NK-92 treated with Interleukin-12 subunit alpha and Interleukin-12 subunit beta, amount 100 ng/mL, for 24 hours (cell line): ENCODE measurements around the gene SSBP3.

Source experiments
- DNase-seq: peaks from one replicate; lab custom pipeline; 2025; lab: John Stamatoyannopoulos, UW

Gene SSBP3

DNA sequence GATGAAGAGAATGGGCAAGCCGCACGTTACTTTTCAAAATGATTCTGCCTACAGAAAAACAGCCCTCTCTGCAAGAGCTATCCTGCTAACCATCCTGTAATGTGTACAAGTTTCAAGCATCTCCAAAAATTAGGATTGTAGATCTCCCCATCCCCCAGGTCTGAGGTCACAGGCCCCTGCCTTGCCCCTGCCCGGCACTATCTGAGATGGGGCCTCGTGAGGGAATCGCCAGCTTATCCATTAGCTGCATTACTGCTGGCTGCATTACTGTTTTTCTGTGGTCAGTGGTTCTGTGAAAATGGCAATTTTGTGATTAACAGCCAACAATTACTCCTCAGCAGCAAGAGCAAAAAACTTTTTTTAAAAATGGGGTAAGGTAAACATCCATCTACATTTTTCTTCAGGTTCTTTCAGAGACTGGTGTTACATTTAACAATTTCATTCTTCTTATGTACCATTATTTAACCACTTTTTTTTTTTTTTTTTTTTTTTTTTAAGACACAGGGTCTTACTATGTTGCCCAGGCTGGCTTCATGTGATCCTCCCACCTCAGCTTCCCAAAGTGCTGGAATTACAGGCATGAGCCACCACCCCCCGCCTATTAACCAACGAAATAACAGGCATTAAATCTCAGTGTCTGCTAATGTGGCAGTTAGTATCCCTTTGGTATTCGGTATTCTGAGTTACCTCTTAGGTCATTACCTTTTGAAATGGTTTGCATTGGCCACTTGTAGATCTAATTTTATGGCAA lies 122.4 kb downstream of the SSBP3 start:
- DNase-seq: no peak

DNA sequence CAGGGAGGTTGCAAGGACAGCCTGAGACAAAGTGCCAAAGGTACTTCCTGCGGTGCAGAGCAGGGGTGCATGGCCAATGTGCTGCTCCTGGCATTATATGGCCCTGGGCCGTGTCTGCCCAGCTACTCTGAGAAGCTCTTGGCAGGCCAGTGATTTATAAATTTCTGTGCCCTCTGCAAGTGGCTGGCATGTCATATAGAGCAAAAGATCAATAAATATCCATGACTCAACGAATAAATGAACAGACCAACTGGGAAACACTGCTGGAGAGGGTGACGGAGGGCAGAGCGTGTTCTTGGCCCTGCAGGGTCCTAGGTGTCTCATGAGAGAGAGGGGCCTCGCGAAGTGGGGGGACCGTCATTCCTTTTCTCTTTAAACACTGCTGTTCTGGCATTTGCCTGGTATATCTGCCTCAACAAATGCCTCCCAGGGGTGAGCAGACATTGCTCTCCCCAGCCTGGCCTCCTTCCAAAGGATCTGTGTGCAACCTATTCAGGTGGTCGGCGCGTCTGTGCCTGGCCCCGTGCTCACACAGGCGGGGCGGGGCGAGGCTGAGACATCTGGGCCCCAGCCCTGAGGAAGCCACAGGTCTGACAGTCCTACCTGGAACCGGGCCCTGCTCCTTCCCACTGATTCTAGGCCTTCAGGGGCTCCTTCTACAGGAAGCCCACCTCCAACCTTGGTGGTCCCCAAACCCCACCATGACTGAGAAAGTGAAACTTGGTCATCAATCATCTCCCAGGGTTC lies 123.9 kb downstream of the SSBP3 start:
- no peak for DNase-seq

- no peak for DNase-seq
Observed at GRCh38 chr1:54280651-54281050, 125.5 kb downstream of the SSBP3 start.

- no peak for DNase-seq
Observed at GRCh38 chr1:54279457-54279856, 126.7 kb downstream of the SSBP3 start.

- DNase-seq: no peak
Observed at GRCh38 chr1:54278941-54279422, 127.2 kb downstream of the SSBP3 start.

DNA sequence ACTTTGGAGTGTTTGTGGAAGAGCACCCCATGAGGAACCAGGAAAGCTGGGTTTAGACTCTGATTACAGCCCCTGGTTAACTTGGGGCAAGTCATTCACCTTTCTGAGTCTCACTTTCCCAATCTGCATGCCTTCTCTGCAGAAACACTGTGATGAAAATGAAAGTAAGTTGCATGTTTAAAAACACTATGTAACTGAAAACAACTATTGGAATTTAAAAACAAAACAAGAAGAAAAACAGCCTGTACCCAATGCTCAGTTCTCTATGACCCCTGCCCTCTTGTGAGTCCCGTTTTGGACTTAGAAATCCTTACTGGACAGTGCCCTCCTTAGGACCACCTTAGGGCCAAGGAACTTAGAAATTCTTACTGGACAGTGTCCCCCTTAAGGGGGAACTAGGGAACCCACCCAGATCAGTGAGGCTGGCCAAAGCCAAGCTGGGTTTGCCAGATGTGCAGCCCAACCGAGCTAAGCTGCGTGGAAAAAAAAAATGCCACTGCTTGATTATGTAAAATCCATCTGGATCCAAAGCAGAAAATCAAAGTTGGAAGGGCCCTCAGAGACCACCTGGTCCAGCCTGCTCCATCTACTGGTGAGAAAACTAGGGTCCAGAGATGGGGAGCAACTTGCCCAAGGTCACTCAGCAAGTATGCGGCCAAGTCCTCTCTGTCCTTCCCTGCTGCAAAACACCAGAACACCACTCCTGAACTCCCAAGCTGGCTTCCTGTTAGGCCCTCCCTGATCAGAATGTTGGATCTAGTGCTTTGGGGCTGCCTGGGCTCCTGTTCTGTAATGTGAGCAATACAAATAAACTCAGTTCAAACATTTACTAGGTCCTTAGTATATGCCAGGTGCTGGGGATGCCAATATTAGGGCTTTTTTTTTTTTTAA lies 128.5 kb downstream of the SSBP3 start:
- DNase-seq: no peak

DNA sequence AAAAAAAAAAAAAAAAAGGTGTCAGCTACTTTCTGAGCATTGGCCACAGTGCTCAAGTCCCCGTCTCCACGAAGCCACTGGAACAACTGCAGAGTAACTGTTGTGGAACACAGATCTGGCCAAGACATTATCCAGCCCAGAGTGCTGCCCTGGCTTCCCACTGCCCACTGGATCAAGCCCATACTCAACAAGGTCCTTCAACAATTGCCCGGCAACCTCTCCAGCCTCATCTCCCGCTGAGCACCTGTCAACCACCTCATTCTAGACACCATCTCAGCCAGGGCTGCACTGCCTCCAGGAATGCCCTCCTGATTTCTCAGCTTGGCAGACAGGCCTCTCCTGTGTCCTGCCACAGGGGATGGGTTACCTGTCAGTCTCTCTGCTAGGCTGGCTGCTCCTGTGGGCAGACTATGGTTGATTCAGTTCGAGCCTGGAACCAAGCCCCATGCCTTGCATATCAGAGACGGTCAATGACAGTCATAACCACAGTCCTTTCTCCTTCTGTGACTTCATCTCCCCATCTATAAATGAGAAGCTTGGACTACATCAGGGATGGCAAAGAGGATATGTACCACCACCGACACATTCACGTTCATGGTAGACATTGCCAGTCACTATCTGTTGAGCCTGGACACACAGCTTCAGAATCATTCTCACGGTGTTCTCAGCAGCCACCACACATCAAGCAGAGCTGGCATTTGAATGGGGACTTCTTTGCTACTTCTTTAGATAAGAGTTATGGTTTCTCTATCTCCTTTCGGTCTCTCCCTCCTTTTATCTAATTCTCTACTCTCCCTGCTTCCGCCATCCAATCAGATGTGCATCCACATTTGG lies 129.4 kb downstream of the SSBP3 start:
- DNase-seq: no peak

DNA sequence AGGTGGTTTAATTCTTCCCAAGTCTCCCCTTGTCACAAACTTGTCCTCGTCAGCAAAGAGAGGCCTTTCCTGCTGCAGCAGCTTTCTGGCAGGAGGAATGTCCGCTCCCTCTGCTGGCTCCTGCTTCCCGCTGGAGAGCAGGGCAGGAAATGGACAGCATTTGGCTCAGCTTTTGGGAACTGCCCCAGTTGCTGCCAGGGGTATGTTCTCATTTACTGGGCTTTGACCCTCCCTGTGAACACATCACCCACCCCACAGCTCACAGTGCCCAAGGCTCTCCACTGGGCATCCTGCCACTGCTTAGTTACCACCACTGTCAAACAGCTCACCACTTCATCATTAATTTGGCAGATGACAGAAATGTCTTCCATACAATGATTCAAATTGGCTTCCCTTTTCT lies 130.8 kb downstream of the SSBP3 start:
- DNase-seq: no peak

- no peak for DNase-seq
Observed at GRCh38 chr1:54274881-54275280, 131.3 kb downstream of the SSBP3 start.

- DNase-seq: no peak
Observed at GRCh38 chr1:54274448-54274847, 131.7 kb downstream of the SSBP3 start.

DNA sequence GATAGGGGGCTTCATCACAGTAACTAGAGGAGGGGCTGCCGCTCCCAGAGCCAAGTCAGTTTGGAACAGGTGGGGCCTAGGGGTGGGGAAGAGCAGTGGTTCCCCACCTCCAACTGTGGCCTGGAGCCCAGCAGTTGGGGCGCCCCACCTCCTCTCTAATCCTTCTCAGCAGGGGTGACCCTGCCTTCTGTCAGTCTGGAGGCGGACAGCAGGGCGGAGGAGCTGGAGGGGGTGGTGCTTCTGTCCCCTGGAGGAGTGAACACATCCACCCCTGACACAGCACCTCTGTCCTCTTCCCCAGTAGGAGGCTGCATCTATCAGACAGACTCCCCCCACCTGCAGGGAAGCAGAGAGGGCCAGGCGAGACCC lies 132.4 kb downstream of the SSBP3 start:
- DNase-seq: no peak

- DNase-seq: no peak
Observed at GRCh38 chr1:54273092-54273794, 133.0 kb downstream of the SSBP3 start.

- DNase-seq: no peak
Observed at GRCh38 chr1:54272772-54273091, 133.5 kb downstream of the SSBP3 start.

DNA sequence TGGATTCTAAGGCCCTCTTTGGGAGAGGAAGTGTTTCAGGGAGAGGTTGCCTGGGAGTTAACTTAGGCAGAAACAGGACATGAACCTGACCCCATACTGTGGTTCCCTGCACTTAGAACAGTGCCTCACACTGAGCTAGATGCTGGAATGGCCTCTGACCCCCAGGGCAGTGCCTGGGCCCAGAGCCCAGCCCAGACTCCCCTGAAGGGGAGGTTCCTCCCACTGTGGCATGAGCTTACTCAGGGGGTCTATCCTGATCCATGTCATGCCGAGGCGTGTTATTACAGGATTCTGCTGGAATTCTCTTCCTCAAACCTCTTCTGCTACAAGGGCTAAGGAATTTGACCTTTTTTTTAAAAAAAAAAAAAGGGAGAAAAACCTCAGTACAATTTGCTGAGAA lies 134.1 kb downstream of the SSBP3 start:
- DNase-seq: no peak

- no peak for DNase-seq
Observed at GRCh38 chr1:54271341-54271740, 134.9 kb downstream of the SSBP3 start.

- DNase-seq: no peak
Observed at GRCh38 chr1:54270543-54270942, 135.7 kb downstream of the SSBP3 start.

DNA sequence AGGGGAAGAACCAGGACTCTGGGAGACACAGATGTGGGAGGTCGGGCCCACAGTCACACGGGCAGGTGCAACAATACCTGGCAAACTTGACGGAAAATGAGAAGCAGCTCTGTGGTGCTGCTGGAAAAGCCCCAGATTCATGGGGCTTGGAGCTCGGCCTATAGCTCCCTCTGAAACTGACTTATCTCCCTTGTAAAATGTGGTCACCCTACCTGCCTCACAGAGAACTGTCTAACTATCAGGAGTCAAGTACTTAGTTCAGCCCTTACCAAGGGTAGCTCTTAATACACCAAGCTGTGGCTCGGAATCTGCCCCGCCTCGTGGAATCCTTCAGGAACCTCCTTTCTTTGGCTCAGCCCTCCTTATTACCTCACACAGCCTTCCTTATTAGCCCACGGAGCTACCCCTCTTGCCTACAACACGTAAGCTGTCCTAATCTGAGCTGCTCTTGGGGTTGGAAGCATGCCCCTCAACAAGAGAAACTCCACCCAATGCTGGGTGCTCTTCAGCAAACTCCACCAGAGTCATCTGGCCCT lies 137.4 kb downstream of the SSBP3 start:
- no peak for DNase-seq

DNA sequence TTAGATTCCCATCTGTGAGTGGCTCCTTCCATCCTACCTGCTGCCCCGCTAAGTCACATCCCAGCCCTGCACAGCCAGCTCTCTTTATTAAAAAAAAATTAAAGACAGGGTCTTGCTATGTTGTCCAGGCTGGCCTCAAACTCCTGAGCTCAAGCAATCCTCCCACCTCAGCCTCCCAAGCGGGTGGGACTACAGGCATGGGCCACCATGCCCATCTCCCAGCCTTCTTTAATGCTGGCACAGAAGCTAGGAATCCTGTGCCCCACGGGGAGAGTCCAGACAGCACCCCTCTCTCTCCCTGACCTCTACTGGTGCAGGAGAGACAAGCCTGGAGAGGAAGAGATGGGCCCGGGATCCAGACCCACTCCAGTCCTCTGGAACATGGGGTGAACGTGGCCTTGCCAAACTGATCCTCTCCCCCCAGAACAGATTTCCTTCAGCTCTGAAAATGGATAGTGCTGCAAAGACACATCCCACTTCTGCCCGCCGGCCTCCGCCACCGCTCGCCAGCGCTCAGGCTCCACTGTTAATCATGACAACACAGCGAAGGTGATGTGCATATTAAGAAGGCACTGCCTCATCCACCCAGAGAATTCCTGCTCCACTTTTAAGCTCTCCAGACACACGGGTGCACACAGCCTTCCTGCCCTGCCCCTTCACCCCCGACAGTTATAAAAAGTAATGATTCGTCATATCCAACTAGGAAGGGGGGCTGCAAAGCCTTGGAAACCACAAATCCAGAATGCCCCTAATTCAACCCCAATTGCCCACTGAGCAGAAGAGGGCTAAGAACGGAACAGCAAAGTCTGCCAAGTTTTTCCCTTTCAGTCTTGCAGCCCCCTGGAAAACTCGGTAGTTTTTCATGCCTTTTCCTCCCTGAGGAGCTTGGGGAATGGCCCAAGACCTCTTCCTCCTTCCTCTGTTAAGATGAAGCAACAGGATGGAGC lies 138.1 kb downstream of the SSBP3 start:
- no peak for DNase-seq

GRCh38 chr1:54266908-54267307 lies 139.3 kb downstream of the SSBP3 start:
- no peak for DNase-seq

GRCh38 chr1:54266195-54266594 lies 140.0 kb downstream of the SSBP3 start:
- no peak for DNase-seq
